Femur (tissue), 1 donor: ENCODE results near the gene PDCD6IP.
"Not testable (repeated sequence)": the region's sequence is repeated elsewhere in the genome, so short reads cannot be mapped to it uniquely, and the experiment has no call there.

Source experiments
- DNase-seq: peaks from one replicate; pipeline ENCODE4 v3.0.0-alpha.2; 2017

The PDCD6IP gene

DNA sequence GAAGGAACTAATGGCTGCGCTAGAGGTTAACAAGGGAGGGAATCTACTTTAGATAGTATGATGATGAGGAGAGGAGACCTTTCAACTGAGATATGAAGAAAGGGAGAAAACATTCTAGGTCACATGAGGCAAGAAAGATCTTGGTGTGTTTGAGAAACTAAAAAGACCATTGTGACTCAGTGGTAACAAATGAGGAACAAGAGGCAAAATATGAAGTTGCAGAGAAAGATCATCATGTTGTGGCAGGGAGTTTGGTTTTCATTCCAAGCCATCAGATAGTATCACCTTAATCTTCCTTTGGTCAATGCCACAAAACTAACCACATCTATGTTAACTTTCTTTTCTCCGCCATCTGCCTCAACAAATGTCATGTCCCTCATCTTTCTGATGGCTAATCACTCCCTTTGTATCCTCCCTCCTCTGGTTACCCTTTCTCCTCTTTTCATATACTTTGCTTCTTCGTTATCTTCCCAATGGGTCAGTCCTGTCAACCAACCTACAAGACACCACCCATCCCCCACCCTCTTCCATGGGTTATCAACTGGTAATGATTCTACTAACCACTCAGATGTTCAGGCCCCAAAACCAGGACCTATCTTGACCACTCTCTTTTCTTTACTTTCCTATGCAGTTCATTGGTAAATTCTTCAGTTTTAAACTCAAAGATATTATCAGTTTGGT, 2.4 kb upstream of the PDCD6IP start:
- no peak for DNase-seq

DNA sequence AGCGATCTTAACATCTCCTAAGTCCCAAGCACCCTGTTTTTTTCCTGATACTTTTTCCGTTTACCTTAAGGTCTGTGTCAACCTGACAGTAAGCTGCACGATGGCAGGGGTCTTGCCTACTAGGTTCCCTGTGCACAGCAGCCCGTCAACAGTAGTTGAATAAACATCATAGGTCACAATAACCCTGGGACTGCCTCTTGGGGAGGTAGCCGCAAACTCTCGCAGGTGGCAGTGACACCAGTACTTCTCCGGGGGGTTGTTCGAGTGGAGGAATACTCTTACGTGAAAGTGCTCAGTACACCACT, 365 bp upstream of the PDCD6IP start:
- DNase-seq = no peak

- DNase-seq = no peak
These were observed 747 bp downstream of the PDCD6IP start for GRCh38 chr3:33799202-33799551.

GRCh38 chr3:33803252-33803651, 4.8 kb downstream of the PDCD6IP start:
- no peak for DNase-seq

GRCh38 chr3:33803894-33804526, 5.6 kb downstream of the PDCD6IP start:
- no peak for DNase-seq

- no peak for DNase-seq
These were observed 8.8 kb downstream of the PDCD6IP start for GRCh38 chr3:33807191-33807590.

GRCh38 chr3:33808559-33808958, 10.1 kb downstream of the PDCD6IP start:
- no peak for DNase-seq

DNA sequence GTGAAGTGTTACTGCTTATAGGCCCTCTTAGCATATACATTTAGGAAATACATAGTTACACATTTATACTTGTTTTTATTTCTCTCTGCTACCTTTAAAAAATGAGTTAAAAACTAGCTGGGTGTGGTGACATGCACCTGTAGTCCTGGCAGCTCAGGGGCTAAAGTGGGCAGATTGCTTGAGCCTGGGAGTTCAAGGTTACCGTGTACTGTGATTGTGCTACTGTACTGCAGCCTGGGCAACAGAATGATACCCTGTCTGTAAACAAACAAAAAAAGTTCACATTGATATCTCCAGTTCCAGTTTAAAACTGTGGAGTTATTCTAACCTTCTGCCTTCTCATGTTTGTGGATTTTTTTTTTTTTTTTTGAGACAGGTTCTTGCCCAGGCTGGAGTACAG, 12.1 kb downstream of the PDCD6IP start:
- no peak for DNase-seq

GRCh38 chr3:33821989-33822388, 23.6 kb downstream of the PDCD6IP start:
- DNase-seq = no peak

DNA sequence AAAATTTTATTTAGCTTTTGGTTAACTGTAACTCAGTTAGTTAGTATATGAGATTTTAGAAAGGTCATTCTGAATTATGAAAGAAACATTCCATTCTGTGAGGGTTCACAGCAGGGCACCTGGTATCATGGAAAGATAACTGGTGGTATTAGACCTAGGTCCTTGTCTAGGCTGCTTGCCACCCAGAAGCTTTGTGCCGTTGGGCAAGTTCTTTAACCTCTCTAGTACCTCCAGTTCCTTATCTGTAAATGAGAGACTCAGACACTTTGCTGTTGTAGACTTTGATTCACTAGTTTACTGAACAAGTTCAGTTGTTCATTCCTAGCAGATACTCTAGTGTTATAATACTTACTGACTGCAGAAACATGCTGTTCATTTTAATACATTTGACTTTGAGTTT, 25.4 kb downstream of the PDCD6IP start:
- DNase-seq = no peak

GRCh38 chr3:33825111-33825510, 26.7 kb downstream of the PDCD6IP start:
- DNase-seq = no peak

DNA sequence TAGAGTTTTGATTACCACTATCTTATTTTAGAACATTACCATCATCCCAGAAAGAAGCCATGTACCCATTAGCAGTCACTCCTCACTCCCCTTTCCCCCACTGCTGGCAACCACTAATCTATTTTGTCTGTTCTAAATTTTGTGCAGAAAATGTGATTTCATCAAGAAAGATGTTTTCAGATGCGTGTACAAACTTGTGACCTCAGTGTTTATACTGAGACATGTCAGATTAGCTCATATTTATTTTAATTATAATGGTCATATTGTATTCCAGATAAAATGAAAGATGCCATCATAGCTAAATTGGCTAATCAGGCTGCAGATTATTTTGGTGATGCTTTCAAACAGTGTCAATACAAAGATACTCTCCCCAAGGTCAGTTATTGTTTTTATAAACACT, 27.8 kb downstream of the PDCD6IP start:
- no peak for DNase-seq

GRCh38 chr3:33826688-33827087, 28.3 kb downstream of the PDCD6IP start:
- no peak for DNase-seq

DNA sequence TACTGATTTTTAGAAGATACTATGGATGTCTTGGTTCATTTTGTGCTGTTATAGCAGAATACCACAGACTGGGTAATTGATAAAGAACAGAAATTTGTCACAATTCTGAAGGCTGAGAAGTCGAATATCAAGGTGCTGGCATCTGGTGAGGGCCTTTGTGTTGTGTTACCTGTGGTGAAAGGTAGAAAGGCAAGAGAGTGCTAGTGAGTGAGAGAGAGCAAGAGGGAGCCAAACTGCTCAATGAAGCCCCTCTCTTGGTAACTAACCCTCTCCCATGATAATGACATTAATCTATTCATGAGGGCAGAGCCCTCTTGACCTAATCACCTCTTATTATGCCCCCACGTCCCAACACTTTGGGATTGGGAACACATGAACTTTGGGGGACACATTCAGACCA, 31.3 kb downstream of the PDCD6IP start:
- no peak for DNase-seq

DNA sequence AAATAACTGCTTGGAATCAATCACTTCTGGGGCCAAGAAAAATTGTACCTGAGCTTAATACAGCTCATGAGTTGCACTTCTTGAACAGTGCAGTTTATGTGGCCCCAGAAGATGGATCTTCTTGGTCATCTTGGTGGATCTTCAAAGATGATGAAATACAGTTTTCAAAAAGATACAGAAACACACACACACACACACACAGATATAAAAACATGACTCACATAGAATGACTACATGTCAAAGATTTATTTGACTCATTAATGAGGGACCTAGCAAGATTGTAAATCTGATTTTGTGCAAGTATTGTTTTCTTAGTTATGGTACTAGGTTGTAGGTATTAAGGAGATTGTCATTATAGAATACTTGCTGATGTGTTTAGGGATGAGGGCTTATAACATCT, 32.6 kb downstream of the PDCD6IP start:
- no peak for DNase-seq

GRCh38 chr3:33833408-33834095, 35.1 kb downstream of the PDCD6IP start:
- no peak for DNase-seq

DNA sequence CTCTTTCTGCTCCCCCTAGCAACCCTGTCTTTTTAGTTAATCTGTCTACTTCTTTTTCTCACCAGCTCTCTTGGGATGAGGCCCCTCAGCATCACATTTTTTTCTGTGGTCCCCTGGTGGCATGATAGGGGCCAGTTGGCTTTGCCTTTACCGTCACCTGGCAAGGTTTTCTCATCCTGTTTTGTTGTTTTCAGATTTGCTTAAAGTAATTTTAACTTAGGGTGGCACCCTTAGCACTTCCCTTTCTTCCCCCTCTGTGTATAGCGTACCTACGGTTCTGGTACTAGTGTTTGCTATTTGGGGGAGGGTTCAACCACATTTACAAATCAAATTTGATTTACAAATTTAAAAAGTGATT, 35.6 kb downstream of the PDCD6IP start:
- no peak for DNase-seq

GRCh38 chr3:33837182-33837581, 38.8 kb downstream of the PDCD6IP start:
- DNase-seq = not testable (repeated sequence)

DNA sequence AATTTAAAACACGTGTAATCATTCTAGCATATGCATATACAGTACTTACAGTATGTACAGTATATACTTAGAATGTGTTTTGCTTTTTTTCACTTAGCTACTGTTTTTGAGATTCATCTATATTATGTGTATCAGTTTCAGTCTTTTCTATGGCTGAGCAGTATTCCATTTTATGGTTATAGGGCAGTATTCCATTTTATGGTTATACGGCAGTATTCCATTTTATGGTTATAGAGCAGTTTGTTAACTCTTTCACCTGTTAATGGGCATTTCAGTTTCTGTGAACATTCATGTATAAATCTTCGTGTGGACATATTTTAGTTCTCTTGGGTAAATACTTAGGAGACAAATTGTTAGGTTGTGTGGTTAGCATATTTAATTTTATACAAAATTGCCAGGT, 40.9 kb downstream of the PDCD6IP start:
- no peak for DNase-seq

DNA sequence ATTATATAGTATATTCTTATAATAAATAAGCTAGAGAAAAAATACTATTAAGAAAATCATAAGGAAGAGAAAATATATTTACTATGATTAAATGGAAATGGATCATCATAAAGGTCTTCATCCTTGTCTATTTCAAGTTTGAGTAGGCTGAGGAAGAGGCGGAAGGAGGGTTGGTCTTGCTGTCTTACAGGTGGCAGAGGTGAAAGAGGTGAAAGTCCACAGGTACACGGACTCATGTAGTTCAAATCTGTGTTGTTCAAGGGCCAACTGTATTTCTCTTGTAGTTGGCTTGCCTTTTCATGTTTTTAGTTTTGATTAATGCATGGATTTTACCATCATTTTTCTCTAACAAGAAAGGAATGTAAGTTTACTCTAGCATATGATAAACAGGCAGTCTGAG, 41.7 kb downstream of the PDCD6IP start:
- DNase-seq = no peak

GRCh38 chr3:33848624-33849347, 50.4 kb downstream of the PDCD6IP start:
- no peak for DNase-seq

- DNase-seq = not testable (repeated sequence)
These were observed 52.2 kb downstream of the PDCD6IP start for GRCh38 chr3:33850599-33850998.

DNA sequence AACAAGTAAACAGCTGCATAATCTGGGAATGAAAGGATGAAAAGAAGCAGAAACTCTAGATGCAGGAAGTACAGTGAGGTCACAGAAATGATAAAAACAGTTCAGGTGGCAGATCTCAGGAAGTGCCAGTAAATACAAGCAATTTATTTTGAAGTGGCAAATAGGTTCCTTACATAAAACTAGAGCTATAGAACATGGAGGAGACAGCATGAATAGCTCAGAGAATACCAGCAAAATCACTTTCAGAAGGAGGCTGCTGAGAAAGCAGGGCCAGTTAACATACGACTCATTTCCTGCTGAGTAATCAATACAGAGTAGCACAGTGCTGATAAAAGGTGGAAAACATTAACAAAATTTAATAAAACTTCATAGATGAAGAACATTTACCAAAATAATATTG, 57.0 kb downstream of the PDCD6IP start:
- not testable (repeated sequence) for DNase-seq
